Measurements from ENCODE around the gene SH3PXD2A. TPM values are rescaled to one million over a fixed set of nuclear protein-coding genes. Genes with fewer than 3 reads are reported as not detected.

SH3PXD2A gene
- total and polyA plus RNA-seq, 4 donors, result 18.7 to 69.1 (median 42.5) TPM

DNA sequence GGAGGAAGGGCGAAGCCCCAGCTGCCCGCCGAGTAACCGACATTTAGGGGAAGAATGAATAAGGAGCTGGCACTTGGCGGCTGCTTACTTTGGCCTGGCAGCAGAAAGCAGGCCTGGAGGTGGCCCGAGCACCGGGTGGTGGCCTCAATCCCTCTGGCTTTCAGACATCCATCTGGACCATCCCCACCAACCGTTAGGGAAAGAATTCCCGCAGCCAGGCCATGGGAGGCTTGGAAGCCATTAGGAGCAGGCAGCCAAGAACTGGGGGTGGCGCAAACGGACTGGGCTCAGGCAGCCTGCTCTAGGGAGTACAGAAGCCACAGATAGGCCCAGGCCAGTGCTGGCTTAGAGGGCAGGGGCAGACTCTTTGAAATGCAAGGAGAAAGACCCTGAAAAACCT lies 229.2 kb downstream of the SH3PXD2A start:
- peak; percentile 66 to 87 for DNase-seq
- H3K27ac ChIP-seq (ENCODE audit: low read depth in 1 of 2, low read length in 2 of 2), result no peak overlapping the region

GRCh38 chr10:103622935-103623574 lies 232.3 kb downstream of the SH3PXD2A start:
- H3K9me3 ChIP-seq (ENCODE audit: control insufficient read depth, low read length), result no peaks in the 10 kb centered on the region
- intact Hi-C loops (cut with DNase I), result loop anchor here (5.0 kb wide), 2 partner anchors 34 to 39 kb away; no protein-coding TSS in a partner anchor
- H3K4me1 ChIP-seq (ENCODE audit: control insufficient read depth in 1 of 2, insufficient read depth in 2 of 2, low read length in 2 of 2), result peaks cover 4 to 5% of the 10 kb centered on the region in 2 donors
- H3K36me3 ChIP-seq (ENCODE audit: control insufficient read depth in 1 of 2, insufficient read depth in 2 of 2, low read length in 1 of 2), result no peaks in the 10 kb centered on the region
- no peak overlapping the region for H3K4me3 ChIP-seq (ENCODE audit: low read length in 2 of 2)
- 32 to 41% methylated on average over 11 of the region's 11 CpGs for WGBS, 2 donors
- no peak for ATAC-seq (ENCODE audit: low FRiP score)
- DNase-seq, result no peak
- no peaks in the 10 kb centered on the region for H3K27me3 ChIP-seq (ENCODE audit: control insufficient read depth in 1 of 2, insufficient read depth in 2 of 2, low read length in 1 of 2)
- H3K27ac ChIP-seq (ENCODE audit: low read depth in 1 of 2, low read length in 2 of 2), result no peak overlapping the region

More for the DNA sequence above, 229.2 kb downstream of the SH3PXD2A start:
- Histone ChIP-seq H3K36me3 (ENCODE audit: control insufficient read depth in 1 of 2, insufficient read depth in 2 of 2, low read length in 1 of 2) (no peaks in the 10 kb centered on the region), H3K4me1 (ENCODE audit: control insufficient read depth in 1 of 2, insufficient read depth in 2 of 2, low read length in 2 of 2) (peaks cover 0 to 2% of the 10 kb centered on the region in 2 donors), H3K27me3 (ENCODE audit: control insufficient read depth in 1 of 2, insufficient read depth in 2 of 2, low read length in 1 of 2) (no peaks in the 10 kb centered on the region), H3K4me3 (ENCODE audit: low read length in 2 of 2) (no peak overlapping the region), H3K9me3 (ENCODE audit: control insufficient read depth, low read length) (no peaks in the 10 kb centered on the region)
- 9 to 11% methylated on average over 11 of the region's 11 CpGs for WGBS, 2 donors
- peak; percentile 59 for ATAC-seq (ENCODE audit: low FRiP score)
- intact Hi-C loops (cut with DNase I), result loop anchor here in 1 of 2 donors (2.0 kb wide), 1 partner anchor 65 kb away; no protein-coding TSS in a partner anchor

- no peaks in the 10 kb centered on the region for H3K27me3 ChIP-seq (ENCODE audit: control insufficient read depth in 1 of 2, insufficient read depth in 2 of 2, low read length in 1 of 2)
- no peak overlapping the region for H3K4me3 ChIP-seq (ENCODE audit: low read length in 2 of 2)
- H3K4me1 ChIP-seq (ENCODE audit: control insufficient read depth in 1 of 2, insufficient read depth in 2 of 2, low read length in 2 of 2), result peaks cover 4 to 5% of the 10 kb centered on the region in 2 donors
- ATAC-seq (ENCODE audit: low FRiP score) (no peak), DNase-seq (no peak)
- 67 to 75% methylated on average over 18 of the region's 18 CpGs for WGBS, 2 donors
- intact Hi-C loops (cut with DNase I), result loop anchor here (5.0 kb wide), 2 partner anchors 35 to 40 kb away; no protein-coding TSS in a partner anchor
- H3K27ac ChIP-seq (ENCODE audit: low read depth in 1 of 2, low read length in 2 of 2), result peak overlapping the region; percentile 14 to 45
- H3K36me3 ChIP-seq (ENCODE audit: control insufficient read depth in 1 of 2, insufficient read depth in 2 of 2, low read length in 1 of 2), result no peaks in the 10 kb centered on the region
- H3K9me3 ChIP-seq (ENCODE audit: control insufficient read depth, low read length), result no peaks in the 10 kb centered on the region
These were observed 233.1 kb downstream of the SH3PXD2A start for GRCh38 chr10:103622286-103622685.

DNA sequence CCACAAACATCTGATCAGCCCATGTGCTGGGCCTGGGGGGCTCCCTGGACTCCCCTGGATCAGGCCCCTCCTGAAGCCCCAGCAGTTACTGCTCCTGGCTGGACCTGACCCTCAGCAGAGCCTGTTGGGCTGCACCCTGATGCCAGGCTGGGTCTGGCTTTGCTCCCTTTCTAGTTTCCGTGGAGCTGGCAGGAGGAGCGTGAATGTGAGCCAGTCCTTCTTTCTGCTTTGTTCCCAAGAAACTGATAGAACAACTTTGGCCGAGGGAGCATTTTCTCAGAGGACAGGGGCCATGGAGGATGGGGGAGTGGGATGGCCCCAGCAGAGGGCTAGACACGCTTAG lies 233.6 kb downstream of the SH3PXD2A start:
- H3K36me3 ChIP-seq (ENCODE audit: control insufficient read depth in 1 of 2, insufficient read depth in 2 of 2, low read length in 1 of 2), result no peaks in the 10 kb centered on the region
- intact Hi-C loops (cut with DNase I), result loop anchor here (5.0 kb wide), 2 partner anchors 36 to 41 kb away; no protein-coding TSS in a partner anchor
- peaks cover 4 to 5% of the 10 kb centered on the region in 2 donors for H3K4me1 ChIP-seq (ENCODE audit: control insufficient read depth in 1 of 2, insufficient read depth in 2 of 2, low read length in 2 of 2)
- no peaks in the 10 kb centered on the region for H3K9me3 ChIP-seq (ENCODE audit: control insufficient read depth, low read length)
- 2 to 9% methylated on average over 4 of the region's 4 CpGs for WGBS, 2 donors
- no peaks in the 10 kb centered on the region for H3K27me3 ChIP-seq (ENCODE audit: control insufficient read depth in 1 of 2, insufficient read depth in 2 of 2, low read length in 1 of 2)
- no peak for DNase-seq
- ATAC-seq (ENCODE audit: low FRiP score), result peak; percentile 2
- peak overlapping the region; percentile 14 to 45 for H3K27ac ChIP-seq (ENCODE audit: low read depth in 1 of 2, low read length in 2 of 2)
- H3K4me3 ChIP-seq (ENCODE audit: low read length in 2 of 2), result no peak overlapping the region

GRCh38 chr10:103620891-103621782 lies 234.2 kb downstream of the SH3PXD2A start:
- DNase-seq (no peak), ATAC-seq (ENCODE audit: low FRiP score) (no peak)
- H3K27me3 ChIP-seq (ENCODE audit: control insufficient read depth in 1 of 2, insufficient read depth in 2 of 2, low read length in 1 of 2), result no peaks in the 10 kb centered on the region
- H3K36me3 ChIP-seq (ENCODE audit: control insufficient read depth in 1 of 2, insufficient read depth in 2 of 2, low read length in 1 of 2), result no peaks in the 10 kb centered on the region
- H3K4me1 ChIP-seq (ENCODE audit: control insufficient read depth in 1 of 2, insufficient read depth in 2 of 2, low read length in 2 of 2), result peaks cover 4 to 5% of the 10 kb centered on the region in 2 donors
- peak overlapping the region; percentile 2 to 28 for H3K27ac ChIP-seq (ENCODE audit: low read depth in 1 of 2, low read length in 2 of 2)
- H3K4me3 ChIP-seq (ENCODE audit: low read length in 2 of 2), result no peak overlapping the region
- H3K9me3 ChIP-seq (ENCODE audit: control insufficient read depth, low read length), result no peaks in the 10 kb centered on the region
- 27 to 35% methylated on average over 15 of the region's 15 CpGs for WGBS, 2 donors
- intact Hi-C loops (cut with DNase I), result loop anchor here (5.0 kb wide), 2 partner anchors 36 to 41 kb away; no protein-coding TSS in a partner anchor

DNA sequence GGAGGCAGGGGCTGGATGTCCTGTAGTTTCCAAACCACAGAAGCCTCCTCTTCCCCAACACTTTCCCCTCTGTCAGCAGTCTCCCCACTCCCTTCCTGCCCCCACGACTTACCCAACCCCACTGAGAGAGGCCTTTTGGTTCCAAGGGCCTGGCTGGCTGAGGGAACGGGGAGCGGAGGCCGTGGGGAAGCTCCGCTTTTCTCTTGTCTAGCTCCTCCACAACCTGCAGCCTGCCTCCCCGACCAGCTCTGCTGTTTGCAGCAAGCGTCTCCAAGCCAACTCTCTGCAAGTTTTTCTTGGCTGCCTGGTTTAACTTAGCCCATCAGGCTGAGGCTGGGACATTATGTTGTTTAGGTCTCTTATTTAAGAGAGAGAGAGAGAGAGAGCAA lies 235.0 kb downstream of the SH3PXD2A start:
- no peak for ATAC-seq (ENCODE audit: low FRiP score)
- H3K36me3 ChIP-seq (ENCODE audit: control insufficient read depth in 1 of 2, insufficient read depth in 2 of 2, low read length in 1 of 2), result no peaks in the 10 kb centered on the region
- intact Hi-C loops (cut with DNase I), result loop anchor here (5.0 kb wide), 2 partner anchors 37 to 42 kb away; no protein-coding TSS in a partner anchor
- peaks cover 4 to 5% of the 10 kb centered on the region in 2 donors for H3K4me1 ChIP-seq (ENCODE audit: control insufficient read depth in 1 of 2, insufficient read depth in 2 of 2, low read length in 2 of 2)
- WGBS, 2 donors, result 8 to 12% methylated on average over 7 of the region's 7 CpGs
- no peaks in the 10 kb centered on the region for H3K27me3 ChIP-seq (ENCODE audit: control insufficient read depth in 1 of 2, insufficient read depth in 2 of 2, low read length in 1 of 2)
- H3K27ac ChIP-seq (ENCODE audit: low read depth in 1 of 2, low read length in 2 of 2), result peak overlapping the region in 1 of 2 donors; percentile 85
- H3K9me3 ChIP-seq (ENCODE audit: control insufficient read depth, low read length), result no peaks in the 10 kb centered on the region
- DNase-seq, result no peak
- no peak overlapping the region for H3K4me3 ChIP-seq (ENCODE audit: low read length in 2 of 2)

- DNase-seq, result no peak
- intact Hi-C loops (cut with DNase I), result loop anchor here (5.0 kb wide), 2 partner anchors 38 to 43 kb away; no protein-coding TSS in a partner anchor
- 32 to 34% methylated on average over 21 to 22 of the region's 22 CpGs for WGBS, 2 donors
- H3K27ac ChIP-seq (ENCODE audit: low read depth in 1 of 2, low read length in 2 of 2), result peak overlapping the region; percentile 0 to 85
- no peaks in the 10 kb centered on the region for H3K36me3 ChIP-seq (ENCODE audit: control insufficient read depth in 1 of 2, insufficient read depth in 2 of 2, low read length in 1 of 2)
- no peaks in the 10 kb centered on the region for H3K9me3 ChIP-seq (ENCODE audit: control insufficient read depth, low read length)
- no peak for ATAC-seq (ENCODE audit: low FRiP score)
- peaks cover 4 to 5% of the 10 kb centered on the region in 2 donors for H3K4me1 ChIP-seq (ENCODE audit: control insufficient read depth in 1 of 2, insufficient read depth in 2 of 2, low read length in 2 of 2)
- no peaks in the 10 kb centered on the region for H3K27me3 ChIP-seq (ENCODE audit: control insufficient read depth in 1 of 2, insufficient read depth in 2 of 2, low read length in 1 of 2)
- no peak overlapping the region for H3K4me3 ChIP-seq (ENCODE audit: low read length in 2 of 2)
These were observed 235.7 kb downstream of the SH3PXD2A start for GRCh38 chr10:103619424-103620351.

All from aorta (tissue), 5 donors.